Suprapubic skin (tissue), 4 donors: ENCODE measurements around the gene GAS7.

Source experiments
- CTCF ChIP-seq, 2 donors: fragments of 200-600 bp in 1 of 2; fragments of 450-650 bp in 1 of 2; sonication (generic) in 1 of 2; IDR thresholded peaks; one replicate each; pipeline ENCODE4 v1.5.1; 2016 to 2019; ENCODE audit warnings: antibody characterized with exemption in 2 of 2, mild to moderate bottlenecking in 1 of 2, moderate library complexity in 1 of 2
- EP300 ChIP-seq: sonication (generic); formaldehyde crosslinking; IDR thresholded peaks from one replicate; pipeline ENCODE4 v1.6.1; 2017; ENCODE audit warnings: antibody characterized with exemption
- POLR2A ChIP-seq, 2 donors: fragments of 450-650 bp; IDR thresholded peaks; one replicate each; pipeline ENCODE4 v1.6.1; 2017; ENCODE audit warnings: antibody characterized with exemption in 2 of 2, mild to moderate bottlenecking in 2 of 2, moderate library complexity in 2 of 2
- POLR2AphosphoS5 ChIP-seq, 3 donors: sonication (generic); formaldehyde crosslinking; IDR thresholded peaks; one replicate each; pipeline ENCODE4 v1.6.1; 2017; ENCODE audit warnings: antibody characterized with exemption in 3 of 3

- TF ChIP-seq CTCF (IDR thresholded peaks at IDR 0.05) (no peak), POLR2AphosphoS5 (IDR thresholded peaks at IDR 0.05) (no peak), POLR2A (IDR thresholded peaks at IDR 0.05) (no peak), EP300 (no peak)
Observed at GRCh38 chr17:10018461-10018891, 179.9 kb downstream of the GAS7 start.
